Epithelial cell of esophagus (primary cell): ENCODE results near the gene UMPS.

Experiments
- DNase-seq: peaks from one replicate; pipeline ENCODE4 v3.0.0; 2010; ENCODE audit warnings: low read depth
- H3K4me3 ChIP-seq: 2 replicates; pipeline ENCODE4 v1.5.1; 2011; ENCODE audit warnings: mild to moderate bottlenecking, low read length, control low read depth
- TF ChIP-seq, protein P1 (sequence below): IDR thresholded peaks from 2 replicates; pipeline ENCODE4 v1.5.1; 2011; ENCODE audit warnings: low read depth, mild to moderate bottlenecking, low read length, control low read depth, inconsistent platforms; ENCODE audit not compliant: insufficient read depth; ENCODE audit errors: missing control alignments

Gene UMPS

DNA sequence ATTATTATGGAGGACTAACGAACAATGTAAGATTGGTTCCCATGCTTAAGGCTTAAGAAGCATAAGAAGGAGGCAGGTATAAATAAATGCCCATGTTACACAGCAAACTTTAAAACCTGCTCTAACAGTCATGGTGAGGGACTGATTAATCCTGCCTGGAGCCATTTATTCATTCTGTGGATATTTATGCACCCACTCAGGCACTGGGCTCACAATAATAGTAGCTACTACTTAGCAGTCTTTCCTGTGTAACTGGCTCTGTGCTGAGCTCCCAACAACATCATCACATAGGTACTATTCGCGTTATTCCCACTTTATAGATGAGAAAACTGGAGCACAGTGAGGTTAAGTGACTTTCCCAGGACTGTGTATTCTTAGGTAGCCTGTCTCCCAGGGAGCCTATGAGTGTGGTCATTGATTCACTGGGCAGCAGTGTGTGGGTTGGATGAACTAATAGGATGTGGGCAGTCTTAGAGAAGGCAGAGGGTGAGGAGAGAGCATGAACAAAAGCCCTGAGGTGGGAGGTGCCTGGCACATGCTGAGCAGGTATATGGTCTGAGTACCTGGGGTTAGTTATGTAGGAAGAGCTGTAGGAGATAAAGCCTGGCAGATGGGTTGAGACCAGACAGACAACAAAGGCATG, 44.1 kb upstream of the UMPS start:
- H3K4me3 ChIP-seq = no peak overlapping the region
- peak; percentile 88 for DNase-seq
- TF ChIP-seq, protein P1, sequence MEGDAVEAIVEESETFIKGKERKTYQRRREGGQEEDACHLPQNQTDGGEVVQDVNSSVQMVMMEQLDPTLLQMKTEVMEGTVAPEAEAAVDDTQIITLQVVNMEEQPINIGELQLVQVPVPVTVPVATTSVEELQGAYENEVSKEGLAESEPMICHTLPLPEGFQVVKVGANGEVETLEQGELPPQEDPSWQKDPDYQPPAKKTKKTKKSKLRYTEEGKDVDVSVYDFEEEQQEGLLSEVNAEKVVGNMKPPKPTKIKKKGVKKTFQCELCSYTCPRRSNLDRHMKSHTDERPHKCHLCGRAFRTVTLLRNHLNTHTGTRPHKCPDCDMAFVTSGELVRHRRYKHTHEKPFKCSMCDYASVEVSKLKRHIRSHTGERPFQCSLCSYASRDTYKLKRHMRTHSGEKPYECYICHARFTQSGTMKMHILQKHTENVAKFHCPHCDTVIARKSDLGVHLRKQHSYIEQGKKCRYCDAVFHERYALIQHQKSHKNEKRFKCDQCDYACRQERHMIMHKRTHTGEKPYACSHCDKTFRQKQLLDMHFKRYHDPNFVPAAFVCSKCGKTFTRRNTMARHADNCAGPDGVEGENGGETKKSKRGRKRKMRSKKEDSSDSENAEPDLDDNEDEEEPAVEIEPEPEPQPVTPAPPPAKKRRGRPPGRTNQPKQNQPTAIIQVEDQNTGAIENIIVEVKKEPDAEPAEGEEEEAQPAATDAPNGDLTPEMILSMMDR = no peak

DNA sequence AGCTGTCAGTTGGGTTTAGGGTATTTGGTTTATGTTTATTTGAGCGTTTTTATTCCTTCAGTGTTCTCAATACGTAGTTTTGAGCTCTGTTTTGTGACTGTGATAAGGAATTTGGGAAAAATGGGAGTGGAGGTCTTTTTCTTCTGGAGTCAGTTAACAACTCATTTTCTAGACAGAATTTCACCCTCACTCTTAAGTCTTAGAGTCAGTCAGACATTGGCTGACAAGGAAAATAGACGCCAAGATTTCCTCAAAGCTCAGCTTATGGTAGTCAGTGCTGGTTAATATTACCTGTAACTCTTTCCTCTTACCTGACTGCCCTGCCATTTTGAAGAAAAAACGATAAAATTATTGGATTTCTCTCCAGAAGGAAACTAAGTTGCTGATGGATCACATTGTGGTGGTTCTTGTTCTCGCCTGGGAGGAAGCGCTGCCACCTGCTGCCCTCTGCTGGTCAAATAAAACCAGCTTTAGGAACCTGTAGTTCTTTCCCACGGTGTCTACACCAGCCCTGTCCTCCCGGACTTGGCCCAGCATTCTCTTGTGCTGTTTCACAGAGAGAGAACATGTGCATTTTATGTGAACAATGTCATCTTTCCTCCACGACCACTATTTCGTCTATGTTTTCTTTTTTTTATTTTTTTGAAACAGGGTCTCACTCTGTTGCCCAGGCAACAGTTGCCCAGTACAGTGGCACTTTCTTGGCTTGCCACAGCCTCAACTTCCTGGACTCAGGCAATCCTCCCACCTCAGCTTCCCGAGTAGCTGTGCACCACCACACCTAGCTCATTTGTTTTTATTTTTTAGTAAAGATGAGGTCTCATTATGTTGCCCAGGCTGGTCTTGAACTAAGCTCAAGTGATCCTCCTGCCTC, 41.4 kb upstream of the UMPS start:
- TF ChIP-seq, protein P1 = peak; percentile 90
- DNase-seq = peak; percentile 83
- H3K4me3 ChIP-seq = no peak overlapping the region

DNA sequence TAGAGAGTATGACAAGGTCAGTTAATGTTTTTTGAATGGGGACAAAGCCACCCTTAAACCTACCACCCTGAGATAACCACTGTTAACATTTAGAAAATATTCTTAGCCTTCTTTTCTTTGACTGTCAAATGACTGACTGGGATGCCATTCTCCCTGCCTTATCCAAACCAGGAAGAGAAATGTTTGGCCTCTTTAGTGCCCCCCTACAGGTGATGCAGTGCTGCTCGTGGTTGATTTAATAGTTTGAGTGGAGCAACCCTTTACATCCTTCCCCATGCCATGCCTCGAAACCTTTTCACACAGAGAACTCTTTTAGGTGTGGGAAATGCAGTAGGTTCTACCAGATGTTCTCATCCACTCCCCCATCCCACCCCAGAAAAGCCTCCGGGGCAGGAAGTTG, 38.7 kb upstream of the UMPS start:
- TF ChIP-seq, protein P1 = no peak
- H3K4me3 ChIP-seq = no peak overlapping the region
- DNase-seq = no peak

DNA sequence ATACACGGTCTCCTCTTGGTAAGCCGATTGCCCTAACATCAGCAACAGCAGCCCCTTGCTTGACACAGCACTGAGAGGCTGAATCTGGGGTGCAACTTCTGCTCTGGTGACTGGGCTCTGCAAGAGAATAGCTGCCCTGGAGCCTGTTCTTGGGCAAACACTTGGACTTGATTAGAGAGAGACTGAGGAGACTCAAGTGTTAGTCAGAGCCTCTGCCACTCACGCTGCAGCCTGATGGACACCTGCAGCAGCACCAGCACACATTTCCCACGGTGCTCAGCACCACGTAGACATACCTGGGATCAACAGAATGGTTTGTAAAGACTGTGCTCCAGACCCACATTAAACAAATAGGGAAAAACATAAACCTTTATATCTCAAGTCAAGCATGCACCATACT, 35.8 kb upstream of the UMPS start:
- TF ChIP-seq, protein P1 = no peak
- no peak overlapping the region for H3K4me3 ChIP-seq
- peak; percentile 70 for DNase-seq

DNA sequence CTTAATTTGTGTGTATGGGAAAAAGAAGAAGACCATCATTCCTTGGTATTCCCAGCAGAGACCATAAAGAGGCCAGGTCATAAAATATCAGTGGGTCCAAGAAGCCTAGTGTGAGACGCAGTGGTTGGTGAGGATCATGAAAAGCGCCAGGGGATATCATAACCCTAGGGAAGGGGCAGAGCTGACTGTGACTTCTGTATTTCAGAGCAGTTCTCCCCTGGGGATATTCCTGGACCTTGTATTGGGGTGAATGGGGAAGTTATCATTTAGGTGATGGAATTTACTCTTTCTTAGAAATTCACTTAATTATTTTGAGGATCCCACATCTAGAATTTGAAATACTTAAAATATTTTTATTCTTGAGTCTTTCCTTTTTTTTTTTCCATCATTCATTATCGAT, 34.9 kb upstream of the UMPS start:
- DNase-seq = no peak
- TF ChIP-seq, protein P1 = no peak
- no peak overlapping the region for H3K4me3 ChIP-seq

DNA sequence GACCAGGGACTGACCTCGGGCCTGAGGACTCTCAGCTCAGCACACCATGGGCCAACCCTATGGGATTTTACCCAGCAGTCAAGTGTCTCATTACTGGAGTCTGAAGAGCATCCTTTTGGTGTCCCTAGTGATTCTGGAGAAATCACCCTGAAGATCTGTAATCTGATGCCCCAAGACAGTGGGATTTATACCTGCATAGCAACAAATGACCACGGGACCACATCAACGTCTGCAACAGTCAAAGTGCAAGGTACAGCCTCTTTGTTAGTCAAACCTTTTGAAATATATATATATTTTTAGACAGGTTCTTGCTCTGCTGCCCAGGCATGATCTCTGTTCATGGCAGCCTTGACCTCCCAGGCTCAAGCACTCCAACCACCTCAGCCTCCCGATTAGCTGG, 34.2 kb upstream of the UMPS start:
- no peak overlapping the region for H3K4me3 ChIP-seq
- TF ChIP-seq, protein P1 = no peak
- DNase-seq = no peak
